GM19324 (cell line): ENCODE measurements around the gene SASH1.

ENCODE experiments used
- ATAC-seq: cut with Tn5 transposase; IDR thresholded peaks from one replicate; pipeline ENCODE4 v1.9.1; 2021; ENCODE audit warnings: mild to moderate bottlenecking, moderate library complexity; ENCODE audit not compliant: unreplicated experiment, low FRiP score

SASH1 gene

DNA sequence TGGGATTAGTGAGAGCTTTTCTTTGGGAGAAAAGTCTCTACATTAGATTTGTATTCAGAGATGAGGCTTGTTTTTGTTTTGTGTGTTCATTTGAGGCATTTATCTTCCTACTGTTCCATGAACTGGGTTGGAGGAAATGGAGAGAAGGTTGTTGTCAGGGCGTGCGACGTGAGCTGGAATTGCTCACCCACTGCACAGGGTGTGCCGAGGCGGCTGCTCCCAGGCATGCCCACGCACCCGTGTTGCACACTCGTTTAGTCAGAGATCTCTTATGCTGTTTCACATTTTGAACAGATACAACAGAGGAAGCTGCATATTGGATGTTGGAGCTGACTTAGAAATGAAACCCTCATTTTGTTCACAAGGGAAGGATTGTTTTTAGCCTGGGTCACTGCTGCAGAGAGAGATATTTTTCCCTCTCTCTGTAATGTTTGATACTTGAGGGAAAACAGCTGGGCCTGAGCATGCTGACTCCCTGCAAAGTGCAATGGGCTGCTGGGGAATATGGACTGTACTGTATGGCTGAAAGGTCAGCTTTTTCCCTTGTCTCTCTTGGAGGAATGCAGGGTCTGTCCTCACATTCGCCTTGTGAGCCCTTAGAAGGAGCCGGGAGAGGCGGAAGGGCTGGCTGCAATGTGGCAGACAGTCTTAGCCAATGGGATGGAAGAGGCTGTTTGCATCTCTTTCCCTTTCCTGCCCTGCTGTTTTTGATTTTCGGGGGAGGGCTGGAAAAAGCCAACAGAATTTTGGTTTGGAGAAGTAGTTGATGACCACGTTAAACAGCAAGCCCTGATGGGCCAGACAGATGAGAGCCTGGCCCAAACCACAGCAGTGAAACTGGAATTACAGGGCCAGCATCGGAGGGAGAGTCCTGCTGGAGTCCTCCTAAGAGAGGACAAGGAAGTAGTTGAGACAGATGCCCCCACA lies 170.8 kb downstream of the SASH1 start:
- ATAC-seq, result no peak

DNA sequence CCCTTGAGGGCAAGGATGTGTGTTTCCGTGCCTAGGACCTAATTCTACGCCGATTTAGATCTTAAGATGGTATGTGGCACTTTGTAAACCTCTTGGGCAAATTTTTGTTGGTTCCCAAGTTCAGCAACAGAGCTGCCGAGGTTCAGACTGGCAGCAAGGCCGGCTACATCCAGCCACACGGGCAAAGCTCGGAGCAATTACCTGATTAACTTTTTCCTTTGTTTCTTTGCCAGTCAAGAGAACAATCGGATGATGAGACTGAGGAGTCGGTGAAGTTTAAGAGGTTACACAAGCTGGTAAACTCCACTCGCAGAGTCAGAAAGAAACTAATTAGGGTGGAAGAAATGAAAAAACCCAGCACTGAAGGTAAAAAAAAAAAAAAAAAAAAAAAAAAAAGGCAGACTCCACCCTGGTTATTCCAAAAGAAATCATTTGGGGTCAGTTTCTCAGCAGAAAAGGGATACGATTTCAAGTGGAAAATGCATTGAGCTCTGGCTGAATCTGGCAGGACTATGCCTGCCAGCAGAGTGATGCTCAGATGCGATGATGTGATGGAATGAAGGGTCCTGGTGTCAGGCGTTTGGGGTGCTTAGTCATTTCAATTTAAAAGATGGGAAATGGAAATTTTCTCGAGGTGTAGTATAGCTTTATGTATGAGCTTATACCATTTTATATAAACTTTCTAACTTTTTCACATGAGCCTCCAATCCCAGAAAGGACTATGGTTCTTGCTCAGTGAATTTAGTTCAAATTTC lies 171.6 kb downstream of the SASH1 start:
- ATAC-seq, result no peak

DNA sequence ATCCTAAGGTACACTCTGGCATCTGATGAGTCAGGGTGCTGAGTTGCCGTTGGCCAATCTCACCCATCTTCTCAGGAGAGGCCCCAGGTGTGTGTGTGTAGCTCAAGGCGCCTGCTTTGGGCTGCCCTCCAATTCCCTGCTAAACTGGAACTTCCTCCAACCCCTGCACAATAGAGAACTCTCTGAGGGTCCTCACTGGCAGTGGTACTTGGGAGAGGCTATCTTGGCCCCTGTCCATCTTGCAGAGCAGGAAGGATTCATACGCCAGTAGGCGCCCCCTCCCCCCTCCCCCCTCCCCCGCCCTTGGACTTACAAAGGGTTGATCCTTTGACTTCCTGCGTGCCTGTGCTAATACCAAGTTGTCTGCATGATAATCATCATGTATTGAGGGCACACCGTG lies 173.6 kb downstream of the SASH1 start:
- ATAC-seq, result no peak

DNA sequence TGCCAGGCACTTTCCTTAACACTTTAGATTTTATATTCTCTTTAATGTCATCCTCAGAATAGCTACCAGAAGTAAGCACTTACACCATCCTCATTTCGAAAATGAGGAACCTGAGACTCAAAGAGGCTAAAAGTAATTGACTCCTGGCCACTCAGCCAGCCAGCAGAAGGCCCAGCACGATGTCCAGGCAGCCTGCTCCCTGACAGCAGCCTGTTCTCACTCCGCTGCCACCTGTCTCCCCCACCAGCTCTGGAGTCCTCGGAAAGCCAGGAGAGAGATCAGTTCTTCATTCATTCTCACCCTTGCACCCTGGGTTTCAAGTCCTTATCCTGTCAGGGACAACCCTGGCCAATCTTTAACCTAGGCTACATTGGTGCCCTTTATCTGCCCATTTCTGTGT lies 174.0 kb downstream of the SASH1 start:
- no peak for ATAC-seq

DNA sequence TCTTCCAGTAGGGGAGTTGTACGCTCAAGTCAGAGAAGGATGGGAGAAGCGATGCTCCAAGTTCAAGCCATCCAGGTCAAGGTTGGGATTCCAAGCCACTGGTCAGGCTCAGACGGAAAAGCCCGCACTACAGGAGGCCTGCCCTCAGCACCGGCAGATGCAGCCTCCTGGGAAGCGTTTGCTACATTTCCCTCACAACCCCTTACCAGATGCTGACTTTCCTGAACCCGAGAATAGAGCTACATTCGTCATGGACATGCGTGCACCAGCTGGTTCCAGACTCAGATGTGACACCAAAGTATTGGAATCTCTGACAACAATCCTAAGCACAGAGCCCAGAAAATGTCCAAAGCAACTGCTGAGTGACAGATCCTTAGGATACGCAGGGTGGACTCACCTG lies 174.8 kb downstream of the SASH1 start:
- ATAC-seq, result no peak

DNA sequence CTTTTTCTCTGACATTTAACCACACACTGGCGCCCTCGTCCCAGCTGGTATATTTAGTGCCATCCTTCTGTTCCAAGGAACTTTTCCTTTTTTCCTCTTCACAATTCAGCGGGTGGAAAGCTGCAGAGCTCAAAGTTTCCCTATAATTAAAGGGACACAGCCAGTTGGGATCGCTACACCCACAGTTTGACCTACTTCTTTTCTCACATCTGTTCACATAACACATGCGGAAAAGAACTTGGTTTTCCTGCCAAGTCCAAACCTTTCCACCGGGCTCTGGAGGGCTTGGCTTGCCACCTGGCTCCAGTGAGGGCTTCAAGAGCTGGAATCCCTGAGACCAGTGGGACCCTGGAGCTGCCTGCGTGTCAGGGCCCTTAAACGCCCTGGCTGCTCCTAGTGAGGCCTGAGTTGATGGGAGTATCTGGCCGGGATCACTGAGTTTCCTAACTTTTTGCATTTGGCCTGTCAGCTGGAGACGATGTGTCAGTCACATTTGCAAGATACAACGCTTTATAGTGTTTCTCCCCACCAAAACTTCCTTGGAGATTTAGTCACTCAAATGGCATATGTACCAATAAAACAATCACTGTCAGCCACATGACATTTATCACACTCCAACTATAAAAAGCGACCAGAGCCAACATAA lies 176.0 kb downstream of the SASH1 start:
- ATAC-seq, result no peak

DNA sequence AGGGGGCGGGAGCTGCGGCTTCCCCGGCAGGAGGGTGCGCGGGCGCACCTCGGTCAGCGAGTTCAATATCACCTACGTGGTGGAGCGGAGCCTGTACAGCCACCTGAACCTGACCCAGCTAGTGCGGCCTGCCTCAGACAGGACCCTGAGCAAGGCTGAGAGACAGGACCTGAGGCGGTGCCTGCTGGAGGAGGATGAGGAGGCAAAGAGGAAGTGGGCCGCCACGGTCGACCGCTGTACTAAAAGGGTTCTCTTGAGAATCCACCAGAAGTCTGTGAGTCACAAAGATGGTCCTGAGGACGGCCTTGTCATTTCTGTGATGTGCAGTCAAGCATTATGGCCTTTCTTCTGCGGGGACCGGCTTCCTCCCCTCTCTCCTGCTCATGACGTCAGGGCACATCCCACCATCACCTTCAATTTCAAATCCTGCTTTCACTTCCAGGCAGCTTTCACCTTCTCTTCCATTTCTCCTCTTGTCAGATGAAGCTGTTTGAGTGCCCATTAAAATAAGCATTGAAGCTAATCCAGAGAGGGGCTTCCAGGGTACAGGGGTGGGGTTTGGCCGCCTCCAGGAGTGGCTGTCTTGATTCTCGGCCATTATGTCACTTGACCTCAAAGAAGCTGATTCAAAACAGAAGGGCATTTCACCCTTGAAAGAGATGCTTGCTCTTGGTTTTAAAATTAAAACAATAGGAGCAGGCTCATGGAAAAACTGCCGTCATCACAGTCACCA lies 177.6 kb downstream of the SASH1 start:
- ATAC-seq, result peak; percentile 62

DNA sequence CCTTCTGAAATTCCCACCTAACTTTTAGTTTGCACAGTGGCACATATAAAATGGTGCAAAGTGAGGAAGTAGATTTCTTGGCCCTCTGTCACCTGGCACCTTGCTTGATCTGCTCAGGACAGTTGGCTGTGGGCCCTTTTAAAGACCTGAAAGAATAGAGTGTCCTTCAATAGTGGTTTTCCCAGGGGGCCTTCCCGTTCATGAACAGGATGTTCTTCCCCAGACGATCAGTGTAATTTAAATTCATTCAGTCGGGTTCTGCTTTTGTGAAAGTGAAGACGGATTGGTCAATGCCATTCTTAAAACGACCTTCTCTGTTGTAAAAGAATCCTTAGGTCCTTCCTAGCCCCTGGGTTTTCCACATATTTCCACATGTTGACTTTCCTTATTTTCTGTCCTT lies 178.5 kb downstream of the SASH1 start:
- ATAC-seq, result no peak

DNA sequence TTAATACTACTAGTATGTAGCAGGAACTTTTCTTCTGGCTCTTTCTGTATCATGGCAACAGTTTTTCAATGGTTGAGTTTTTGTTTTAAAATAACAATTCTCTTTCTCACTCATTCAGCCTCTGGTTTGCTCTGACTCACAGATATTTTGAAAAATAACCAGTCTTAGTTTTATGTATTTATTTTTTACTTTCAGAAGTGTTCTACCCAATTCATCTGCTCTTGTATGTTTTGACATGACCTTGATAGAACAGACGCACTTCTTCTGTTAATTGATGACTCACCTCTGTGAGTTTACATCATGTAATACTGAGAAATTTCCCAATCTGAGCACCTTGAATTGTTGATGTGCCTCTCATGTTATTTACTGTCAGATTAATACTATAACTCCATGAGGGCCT lies 178.9 kb downstream of the SASH1 start:
- no peak for ATAC-seq

DNA sequence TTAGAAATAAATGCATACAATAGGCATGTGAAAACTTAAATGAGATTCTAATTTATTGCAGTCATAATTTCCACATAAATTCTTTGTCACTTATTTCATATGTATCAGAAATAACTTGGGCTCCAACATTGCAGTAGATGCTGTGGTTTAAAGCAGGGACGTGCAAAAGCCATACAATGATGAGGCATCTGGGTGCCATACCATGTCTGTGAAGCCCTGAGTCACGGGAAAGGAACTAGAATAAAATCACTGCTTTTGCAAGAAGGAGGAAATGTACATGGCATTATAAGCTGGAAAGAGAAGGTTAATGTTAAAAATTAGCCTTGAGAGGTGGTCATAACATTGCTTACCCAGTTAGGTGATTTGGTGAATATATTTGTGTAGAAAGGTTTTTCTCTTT lies 180.4 kb downstream of the SASH1 start:
- ATAC-seq, result no peak

DNA sequence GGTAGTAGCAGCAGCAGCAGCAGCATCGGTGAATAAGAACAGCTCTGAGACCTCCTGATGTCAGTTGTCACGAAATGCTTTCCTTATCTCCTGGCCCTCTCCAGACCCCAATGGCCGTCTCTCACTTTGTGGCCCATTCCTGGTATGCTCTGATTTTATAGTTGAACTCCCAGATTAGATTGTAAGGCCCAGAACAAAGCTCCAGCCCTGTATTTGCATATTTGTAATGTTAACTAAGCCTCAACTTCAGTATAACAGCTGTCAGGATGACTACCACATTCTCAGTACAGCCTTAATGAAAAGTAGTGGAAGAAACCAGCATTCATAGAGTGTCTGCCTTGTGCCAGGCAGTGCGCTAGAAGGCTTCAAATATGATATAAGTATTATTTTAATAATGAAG lies 180.9 kb downstream of the SASH1 start:
- ATAC-seq, result no peak

DNA sequence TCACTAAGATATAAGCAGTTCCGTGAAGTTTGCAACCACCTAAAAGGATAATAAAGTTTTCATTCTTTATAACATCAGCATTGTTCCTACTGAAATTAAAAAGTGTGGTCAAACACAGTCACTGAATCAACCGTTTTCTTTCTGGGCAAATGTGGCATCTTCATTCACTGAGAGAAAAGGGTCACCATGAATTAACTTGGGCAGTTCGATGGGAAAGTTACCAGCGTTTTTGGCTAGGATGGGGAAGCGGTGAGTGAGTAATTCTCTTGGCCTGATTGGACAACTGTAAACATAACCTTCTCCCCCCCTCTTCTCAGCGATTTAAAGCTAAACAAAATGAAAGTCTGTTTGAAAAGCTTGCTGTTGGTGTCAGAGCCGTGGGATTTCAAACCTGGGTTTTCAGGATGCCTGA lies 181.8 kb downstream of the SASH1 start:
- ATAC-seq, result no peak

DNA sequence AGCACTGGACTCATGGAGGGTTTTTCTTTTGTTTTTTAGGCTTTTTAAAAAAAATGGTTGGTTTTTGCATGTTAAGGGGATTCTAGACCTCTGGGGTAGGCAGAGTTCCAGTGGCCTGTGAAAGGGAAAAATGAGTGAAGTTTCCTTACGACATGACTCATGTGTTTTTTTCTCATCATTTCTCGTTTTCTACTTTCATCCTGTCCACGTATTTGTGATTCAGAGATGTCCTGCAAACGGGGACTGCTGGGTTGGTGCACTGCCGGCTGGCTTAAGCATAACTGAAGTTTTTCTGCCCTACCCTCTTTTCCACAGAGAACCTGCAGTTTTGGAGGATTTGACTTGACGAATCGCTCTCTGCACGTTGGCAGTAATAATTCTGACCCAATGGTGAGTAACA lies 182.3 kb downstream of the SASH1 start:
- no peak for ATAC-seq

DNA sequence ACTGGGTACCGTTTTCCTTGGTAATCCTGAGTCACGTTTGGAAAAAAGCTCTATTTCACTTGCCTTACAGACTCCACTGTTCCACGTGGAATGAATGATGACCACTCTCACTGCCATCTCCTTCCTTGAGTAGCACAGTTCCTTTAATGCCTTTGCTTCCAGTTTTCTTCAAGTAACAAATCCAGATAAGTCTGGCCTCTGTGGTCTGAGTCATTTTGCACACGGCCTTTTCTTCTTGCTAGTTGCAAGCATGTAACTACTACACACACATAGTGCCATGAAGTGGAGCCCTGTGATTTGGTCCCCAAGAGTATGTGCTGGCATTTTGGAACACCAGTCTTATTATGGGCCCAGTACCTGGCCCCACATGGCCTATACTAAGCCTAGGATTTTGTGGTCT lies 182.8 kb downstream of the SASH1 start:
- ATAC-seq, result no peak

DNA sequence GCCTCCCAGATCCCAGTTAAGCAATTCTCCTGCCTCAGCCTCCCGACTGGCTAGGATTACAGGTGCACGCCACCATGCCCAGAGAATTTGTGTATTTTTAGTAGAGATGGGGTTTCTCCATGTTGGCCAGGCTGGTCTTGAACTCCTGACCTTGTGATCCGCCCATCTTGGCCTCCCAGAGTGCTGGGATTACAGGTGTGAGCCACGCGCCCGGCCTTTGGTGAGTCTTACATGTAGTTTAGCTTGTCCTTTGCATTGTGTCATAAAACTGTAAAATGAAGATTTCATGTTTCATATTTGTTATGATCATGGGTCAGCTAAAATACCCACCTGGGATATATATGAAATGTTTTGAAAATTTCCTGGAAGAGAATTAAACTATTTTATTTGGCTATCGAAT lies 183.5 kb downstream of the SASH1 start:
- no peak for ATAC-seq

DNA sequence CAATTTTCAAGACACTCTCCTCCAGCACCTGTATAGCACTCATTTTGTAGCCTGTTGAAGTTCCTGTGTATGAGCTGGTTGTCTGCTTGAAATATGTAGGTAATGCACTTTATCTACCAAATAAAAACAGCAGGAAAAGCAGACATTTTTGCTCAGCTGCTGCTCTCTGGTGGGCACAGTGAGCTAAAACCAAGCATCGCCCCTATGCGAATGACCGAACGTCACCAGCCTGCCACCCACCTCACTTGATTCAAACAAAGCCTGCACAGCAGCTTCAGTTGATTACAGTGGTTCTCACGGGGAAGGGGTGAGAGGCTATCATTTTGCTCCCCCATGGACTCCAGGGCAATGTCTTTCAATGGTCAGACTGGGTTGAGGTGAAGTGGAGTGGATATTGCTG lies 185.7 kb downstream of the SASH1 start:
- ATAC-seq, result no peak

DNA sequence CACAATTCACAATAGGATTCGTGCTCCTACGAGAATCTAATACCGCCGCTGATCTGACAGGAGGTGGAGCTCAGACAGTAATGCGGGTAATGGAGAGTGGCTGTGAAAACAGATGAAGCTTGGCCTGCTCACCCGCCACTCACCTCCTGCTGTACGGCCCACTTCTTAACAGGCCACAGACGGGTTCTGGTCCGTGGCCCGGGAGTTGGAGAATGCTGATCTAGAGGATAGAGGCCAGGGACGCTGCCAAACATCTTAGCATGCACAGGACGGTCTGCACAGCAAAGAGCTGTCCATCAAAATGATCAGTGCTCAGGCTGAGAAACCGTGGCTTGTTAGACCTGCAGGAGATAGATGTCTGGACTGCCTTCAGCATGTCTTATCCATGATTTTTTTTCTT lies 186.4 kb downstream of the SASH1 start:
- no peak for ATAC-seq

DNA sequence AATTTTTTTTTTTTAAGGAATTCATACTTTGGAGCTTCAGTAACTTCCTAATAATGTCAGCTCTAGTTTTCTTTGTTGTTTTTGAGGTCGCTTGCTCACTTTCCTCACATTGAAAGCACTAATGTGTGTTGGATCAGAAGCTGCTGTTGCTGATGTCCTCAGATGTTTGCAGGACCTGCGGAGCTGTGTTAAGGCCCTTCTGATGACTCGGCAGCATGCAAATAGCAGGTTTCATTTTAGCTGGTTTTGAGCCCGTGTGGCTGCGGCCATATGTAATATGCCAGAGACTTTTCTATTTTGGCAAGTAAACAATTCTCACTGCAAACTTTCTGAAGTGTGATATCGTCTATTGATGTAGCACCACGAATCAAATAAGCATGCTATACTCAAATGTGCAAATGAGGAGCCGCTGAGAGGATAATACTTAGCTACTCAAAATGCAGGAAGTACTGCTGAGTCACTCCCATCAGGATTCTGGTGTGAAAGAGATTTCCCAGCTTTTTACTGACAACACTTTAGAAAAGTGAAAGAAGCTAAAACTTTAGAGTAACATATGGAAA lies 187.8 kb downstream of the SASH1 start:
- ATAC-seq, result peak; percentile 79

DNA sequence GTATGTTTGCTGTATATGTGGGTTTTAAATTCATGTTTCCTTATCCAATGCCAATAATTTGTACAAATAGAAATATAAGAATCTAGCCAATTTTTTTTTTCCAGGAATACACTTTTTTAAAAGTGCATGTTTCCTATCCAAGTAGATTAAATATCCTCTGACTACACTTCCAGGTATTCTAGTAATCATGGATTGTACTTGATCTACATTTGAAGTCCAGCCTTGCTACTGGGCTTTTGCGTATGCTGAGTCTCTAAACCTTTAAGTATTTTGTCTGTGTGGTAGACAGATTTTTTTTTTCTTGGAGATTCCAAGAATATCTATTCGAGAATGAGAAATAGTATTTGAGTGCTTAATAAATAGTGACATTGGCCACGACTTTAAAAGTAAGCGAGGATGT lies 188.3 kb downstream of the SASH1 start:
- no peak for ATAC-seq

DNA sequence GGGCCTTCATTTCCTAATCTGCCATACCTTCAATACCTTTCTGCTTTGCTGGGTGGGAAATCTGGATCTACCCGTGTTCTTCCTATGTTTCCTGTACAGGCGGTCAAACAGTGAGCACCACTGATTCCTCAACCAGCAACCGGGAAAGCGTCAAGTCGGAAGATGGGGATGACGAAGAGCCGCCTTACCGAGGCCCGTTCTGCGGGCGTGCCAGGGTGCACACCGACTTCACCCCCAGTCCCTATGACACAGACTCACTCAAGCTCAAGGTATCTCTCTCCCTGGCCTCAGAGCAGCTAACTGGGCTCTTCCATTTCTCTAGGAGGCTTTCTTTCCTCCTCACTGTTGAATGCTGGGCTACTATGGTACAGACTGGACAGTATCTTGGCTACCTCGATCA lies 190.1 kb downstream of the SASH1 start:
- no peak for ATAC-seq
